GM20000 (cell line): ENCODE measurements around the gene ZGPAT.
"Not testable (repeated sequence)": the region's sequence is repeated elsewhere in the genome, so short reads cannot be mapped to it uniquely, and the experiment has no call there.

ENCODE experiments used
- DNase-seq: peaks from one replicate; pipeline ENCODE4 v3.0.0; 2012; ENCODE audit warnings: low spot score
- TF ChIP-seq, protein P1 (sequence below): IDR thresholded peaks from 2 replicates; pipeline ENCODE4 v1.5.1; 2012; ENCODE audit warnings: mild to moderate bottlenecking, control low read depth; ENCODE audit errors: extremely low read depth, missing control alignments

The ZGPAT gene

DNA sequence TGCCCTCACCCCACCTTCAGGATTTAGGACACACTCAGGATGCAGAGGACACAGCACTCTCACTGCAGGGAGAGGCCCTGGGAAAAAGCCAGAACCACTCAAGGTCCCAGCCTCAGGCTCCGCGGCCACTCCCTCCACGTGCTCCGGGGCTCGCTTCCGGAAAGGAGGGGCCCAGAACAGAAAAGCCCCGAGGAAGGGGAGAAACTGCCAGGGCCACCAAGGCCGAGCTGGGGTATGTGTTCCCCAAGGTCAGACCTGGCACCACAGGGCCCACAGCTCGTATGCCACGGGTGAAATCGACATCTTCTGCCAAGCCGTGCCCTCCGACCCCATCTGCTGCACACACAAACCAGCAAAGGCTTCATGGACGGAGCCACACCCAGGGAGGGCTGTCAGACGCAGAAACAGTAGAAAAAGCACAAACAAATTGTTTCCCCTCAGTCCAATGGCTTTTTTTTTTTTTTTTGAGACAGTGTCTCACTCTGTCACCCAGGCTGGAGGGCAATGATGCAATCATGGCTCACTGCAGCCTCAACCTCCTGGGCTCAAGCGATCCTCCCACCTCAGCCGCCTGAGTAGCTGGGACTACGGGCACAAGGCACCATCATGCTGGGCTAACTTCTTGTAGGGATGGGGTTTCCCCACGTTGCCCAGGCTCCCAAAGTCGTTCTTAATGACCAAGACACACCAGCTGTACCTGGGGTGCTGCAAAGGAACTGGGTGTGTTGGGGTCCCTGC is 65.1 kb downstream of the ZGPAT start:
- TF ChIP-seq, protein P1, sequence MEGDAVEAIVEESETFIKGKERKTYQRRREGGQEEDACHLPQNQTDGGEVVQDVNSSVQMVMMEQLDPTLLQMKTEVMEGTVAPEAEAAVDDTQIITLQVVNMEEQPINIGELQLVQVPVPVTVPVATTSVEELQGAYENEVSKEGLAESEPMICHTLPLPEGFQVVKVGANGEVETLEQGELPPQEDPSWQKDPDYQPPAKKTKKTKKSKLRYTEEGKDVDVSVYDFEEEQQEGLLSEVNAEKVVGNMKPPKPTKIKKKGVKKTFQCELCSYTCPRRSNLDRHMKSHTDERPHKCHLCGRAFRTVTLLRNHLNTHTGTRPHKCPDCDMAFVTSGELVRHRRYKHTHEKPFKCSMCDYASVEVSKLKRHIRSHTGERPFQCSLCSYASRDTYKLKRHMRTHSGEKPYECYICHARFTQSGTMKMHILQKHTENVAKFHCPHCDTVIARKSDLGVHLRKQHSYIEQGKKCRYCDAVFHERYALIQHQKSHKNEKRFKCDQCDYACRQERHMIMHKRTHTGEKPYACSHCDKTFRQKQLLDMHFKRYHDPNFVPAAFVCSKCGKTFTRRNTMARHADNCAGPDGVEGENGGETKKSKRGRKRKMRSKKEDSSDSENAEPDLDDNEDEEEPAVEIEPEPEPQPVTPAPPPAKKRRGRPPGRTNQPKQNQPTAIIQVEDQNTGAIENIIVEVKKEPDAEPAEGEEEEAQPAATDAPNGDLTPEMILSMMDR = no peak
- no peak for DNase-seq

DNA sequence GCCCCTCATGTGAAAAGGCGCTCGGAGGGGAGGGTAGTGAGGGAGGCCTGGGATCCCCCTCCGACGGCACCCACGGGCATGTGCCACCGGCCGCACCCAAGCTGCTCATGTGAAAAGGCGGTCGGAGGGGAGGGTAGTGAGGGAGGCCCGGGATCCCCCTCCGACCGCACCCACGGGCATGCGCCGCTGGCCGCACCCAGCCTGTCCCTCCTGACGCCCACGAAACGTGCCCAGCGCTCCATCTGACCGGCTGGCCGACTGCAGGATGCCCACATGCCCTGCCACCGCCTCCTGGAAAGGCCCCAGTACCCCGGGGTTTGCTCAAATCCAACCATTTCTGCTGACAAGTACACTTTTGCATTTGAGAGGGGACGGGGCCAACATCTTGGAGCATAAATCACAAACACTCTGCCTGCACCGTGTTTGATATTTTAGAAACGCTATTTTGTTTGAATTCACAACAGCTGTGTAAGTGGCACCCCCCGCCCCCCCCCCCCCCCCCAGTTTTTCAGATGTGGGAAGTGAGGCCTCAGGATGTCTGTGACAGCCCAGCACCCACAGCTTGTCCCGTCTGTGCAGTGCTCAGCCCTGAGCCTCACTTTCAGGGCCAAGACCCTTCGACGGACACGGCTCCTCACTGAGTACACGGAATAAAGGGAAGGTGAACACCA is 65.9 kb downstream of the ZGPAT start:
- DNase-seq = no peak
- TF ChIP-seq, protein P1 = no peak

DNA sequence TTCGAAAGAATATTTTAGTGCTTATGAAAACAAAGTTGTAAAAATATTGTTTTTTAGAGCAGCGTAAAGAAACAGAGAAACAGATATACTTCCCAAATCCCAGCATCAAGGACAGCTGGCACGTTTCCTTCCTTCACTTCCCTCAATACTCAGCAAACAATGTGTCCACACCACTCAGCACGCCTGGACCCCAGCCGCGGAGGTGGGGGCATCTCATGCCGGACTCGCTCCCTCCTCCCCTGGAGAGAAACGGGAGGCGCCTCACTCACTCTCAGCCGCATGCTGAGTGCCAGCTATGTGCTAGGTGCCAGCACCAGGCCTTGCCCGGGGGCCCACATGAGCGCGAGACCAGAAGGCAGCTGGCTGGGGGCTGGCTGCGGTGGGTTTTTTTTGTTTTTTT is 66.5 kb downstream of the ZGPAT start:
- no peak for DNase-seq
- TF ChIP-seq, protein P1 = no peak

DNA sequence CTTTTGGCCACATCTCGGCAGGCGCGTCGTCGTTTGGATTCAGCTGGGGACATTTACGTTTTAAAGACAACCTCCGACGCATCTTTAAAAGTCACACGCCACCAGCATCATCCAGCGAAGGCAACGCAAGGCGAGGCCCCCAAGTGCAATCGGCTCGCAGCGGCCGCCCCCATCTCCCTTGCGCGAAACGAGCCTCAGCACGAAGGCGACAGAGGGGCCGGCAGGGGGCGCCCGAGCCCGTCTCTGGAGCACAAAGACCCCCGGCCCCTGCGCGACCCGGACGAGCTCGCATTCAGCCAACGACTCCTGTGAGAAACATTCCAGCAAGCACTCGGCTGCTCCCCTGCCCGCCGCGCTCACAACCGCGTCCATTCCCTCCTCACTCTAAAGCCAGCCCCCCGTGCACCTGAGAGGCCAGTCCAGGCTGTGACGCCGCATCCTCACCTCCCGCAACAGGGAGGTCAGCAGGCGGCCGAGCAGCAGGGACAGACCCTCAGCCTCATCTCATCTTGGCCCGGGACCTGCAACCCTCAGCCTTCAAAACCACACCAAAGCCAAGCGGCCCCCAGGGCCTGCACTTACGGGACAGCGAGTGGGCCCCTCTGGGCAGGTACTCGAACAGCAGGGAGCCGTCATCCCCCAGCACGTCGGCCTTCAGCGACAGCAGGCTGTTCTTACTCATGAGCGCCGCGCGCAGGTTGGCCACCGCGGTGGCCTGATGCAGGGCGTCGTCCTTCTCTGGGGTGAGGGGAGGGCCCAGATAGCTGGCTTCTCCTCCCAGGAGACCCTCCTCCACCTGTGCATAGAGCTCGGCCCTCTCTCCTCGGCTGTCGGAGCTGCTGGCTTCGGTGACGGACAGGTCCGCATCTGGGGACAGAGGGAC is 67.5 kb downstream of the ZGPAT start:
- TF ChIP-seq, protein P1 = no peak
- DNase-seq = no peak

DNA sequence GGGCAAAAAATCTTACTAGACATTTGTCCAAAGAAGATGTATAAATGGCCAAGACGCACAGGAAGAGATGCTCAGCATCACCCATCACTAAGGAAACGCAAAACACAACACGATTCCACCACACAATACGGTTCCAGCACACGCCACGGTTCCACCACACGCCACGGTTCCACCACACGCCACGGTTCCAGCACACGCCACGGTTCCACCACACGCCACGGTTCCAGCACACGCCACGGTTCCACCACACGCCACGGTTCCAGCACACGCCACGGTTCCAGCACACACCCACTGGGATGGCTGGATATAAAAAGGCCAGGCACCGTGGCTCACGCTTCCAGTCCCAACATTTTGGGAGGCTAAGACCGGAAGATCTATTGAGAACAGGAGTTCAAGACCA is 69.0 kb downstream of the ZGPAT start:
- not testable (repeated sequence) for DNase-seq

DNA sequence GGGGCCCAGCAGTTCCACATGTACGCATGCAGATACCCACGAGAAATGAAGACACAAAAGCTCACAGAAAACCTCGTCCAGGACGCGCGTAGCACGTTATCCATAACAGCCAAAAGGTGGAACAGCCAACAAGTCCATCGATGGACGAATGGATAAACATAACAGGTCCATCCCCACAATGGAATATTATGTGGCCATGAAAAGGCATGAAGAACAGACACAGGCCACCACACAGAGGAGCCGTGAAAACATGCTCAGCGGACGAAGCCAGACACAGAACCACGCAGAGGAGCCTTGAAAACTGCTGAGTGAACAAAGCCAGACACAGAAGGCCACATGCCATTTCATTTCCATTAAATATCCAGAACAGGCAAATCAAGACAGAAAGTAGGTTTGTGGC is 69.8 kb downstream of the ZGPAT start:
- TF ChIP-seq, protein P1 = no peak
- no peak for DNase-seq

DNA sequence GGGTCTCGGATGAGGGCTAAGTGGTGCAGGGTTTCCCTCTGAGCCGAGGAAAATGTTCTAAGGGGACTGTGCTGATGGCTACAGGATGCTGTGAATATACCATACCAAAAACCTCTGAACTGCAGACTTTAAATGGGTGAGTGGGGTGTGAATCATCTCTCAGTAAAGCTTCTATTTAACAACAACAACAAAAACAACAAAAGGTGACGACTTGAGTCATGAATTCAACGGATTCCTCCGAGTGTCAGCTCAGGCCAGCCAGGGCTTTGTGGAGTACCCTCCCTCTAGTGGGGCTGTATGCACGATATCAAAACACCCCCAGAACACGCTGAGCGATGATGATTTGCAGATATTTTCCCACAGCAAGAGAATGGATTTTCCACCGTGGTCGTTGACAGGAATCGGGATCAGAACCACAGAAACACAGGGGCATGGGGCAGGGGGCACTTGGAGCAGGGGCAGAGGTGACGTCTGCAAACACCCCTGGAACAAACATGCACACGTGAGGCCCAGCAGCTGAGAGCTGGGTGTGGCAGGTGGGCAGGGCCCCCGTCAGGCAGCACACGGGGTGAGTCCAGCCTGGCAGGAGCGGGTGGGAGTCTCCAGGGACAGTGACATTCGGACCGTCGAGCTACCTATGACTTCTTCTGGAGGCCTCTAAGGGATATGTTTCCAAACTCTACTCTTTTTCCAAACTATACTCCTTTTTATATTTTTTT is 70.4 kb downstream of the ZGPAT start:
- DNase-seq = no peak
- TF ChIP-seq, protein P1 = no peak
